ENCODE measurements around the gene CA5A. TPM values are rescaled to one million over a fixed set of nuclear protein-coding genes. Genes with fewer than 3 reads are reported as not detected.

Gene CA5A
- total and polyA plus RNA-seq, 9 of the 15 experiments (the other 6 are each of a cell fraction or from before 2014, with no cell fraction given): not detected

- ATAC-seq: peak; percentile 68
- ChIA-PET POLR2A (interaction anchor here (0.6 to 1.5 kb wide), 4 partner anchors 12 to 459 kb away, joined by 3 to 5 read pairs (median 4); no protein-coding TSS in a partner anchor), CTCF (ENCODE audit: low intra/inter-chr PET ratio) (no interaction called here)
- Histone ChIP-seq H3K27ac (ENCODE audit: extremely low read depth, low read depth, low read length) (peak overlapping the region; percentile 45; the same call in 2 of the 3 replicates), H3K27me3 (ENCODE audit: control insufficient read depth in 2 of 2, insufficient read depth in 2 of 2, low read length in 2 of 2) (no peaks in the 10 kb centered on the region), H4K20me1 (replicated peaks; ENCODE audit: control insufficient read depth, insufficient read depth, low read length) (no peaks in the 10 kb centered on the region; the same call in 1 of the 2 replicates), H3K79me2 (ENCODE audit: control insufficient read depth, insufficient read depth, low read length) (peaks cover 90% of the 10 kb centered on the region), H3K4me1 (replicated peaks in 1 of 2; ENCODE audit: control insufficient read depth in 2 of 2, insufficient read depth in 2 of 2, low read length in 2 of 2) (peaks cover 40 to 59% of the 10 kb centered on the region in 2 experiments), H3K4me2 (ENCODE audit: insufficient read depth, low read length) (peak overlapping the region; percentile 61), H3K9me3 (replicated peaks; ENCODE audit: control insufficient read depth, insufficient read depth, low read depth, low read length) (no peaks in the 10 kb centered on the region), H3K36me3 (ENCODE audit: control insufficient read depth, insufficient read depth, low read length) (peaks cover 41% of the 10 kb centered on the region; the same call in 2 of the 3 replicates), H2AFZ (ENCODE audit: low read depth, low read length) (peak overlapping the region; percentile 10), H3K9me1 (ENCODE audit: control insufficient read depth, insufficient read depth, low read length) (peaks cover 5% of the 10 kb centered on the region), H3K4me3 (no peak overlapping the region), H3K9ac (ENCODE audit: insufficient read depth in 1 of 2, low read depth in 2 of 2, low read length in 2 of 2) (peak overlapping the region; percentile 8 to 83)
- FAIRE-seq: peak; percentile 83
- no TSS peak for BruUV-seq (replicated peaks)
- in situ Hi-C loops (cut with MboI) (no loop called here), intact Hi-C loops (cut with micrococcal nuclease) (no loop called here)
- 23% methylated on average over 28 of the region's 30 CpGs for WGBS (ENCODE audit: insufficient coverage, low coverage, missing lambda C conversion rate)
- peak; percentile 39 to 77 (median 54) for DNase-seq (ENCODE audit: extremely low read depth in 1 of 4, low spot score in 3 of 4)
- TF ChIP-seq PRDM10 (IDR thresholded peaks at IDR 0.05; ENCODE audit: partially characterized antibody) (peak; percentile 52), TEAD4 (IDR thresholded peaks at IDR 0.05; ENCODE audit: low read length) (peak; percentile 28; the same call in 1 of the 2 replicates), TEAD4 (CRISPR knock-in tag; IDR thresholded peaks at IDR 0.05; ENCODE audit: borderline replicate concordance) (no peak), ZBTB11 (CRISPR knock-in tag; IDR thresholded peaks at IDR 0.05) (0 out of 6 replicates have a peak, but pooled peaks of 1 of the 3 experiments have one; percentile 16), JUND (IDR thresholded peaks at IDR 0.05; ENCODE audit: borderline replicate concordance, low read depth, low read length) (peak; percentile 93), JUND (tag; IDR thresholded peaks at IDR 0.05; ENCODE audit: borderline replicate concordance, low read depth, low read length) (peak; percentile 95)
- TF ChIP-seq, protein P1, sequence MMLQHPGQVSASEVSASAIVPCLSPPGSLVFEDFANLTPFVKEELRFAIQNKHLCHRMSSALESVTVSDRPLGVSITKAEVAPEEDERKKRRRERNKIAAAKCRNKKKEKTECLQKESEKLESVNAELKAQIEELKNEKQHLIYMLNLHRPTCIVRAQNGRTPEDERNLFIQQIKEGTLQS (IDR thresholded peaks at IDR 0.05): peak; percentile 97
- TF ChIP-seq, protein P1 (CRISPR knock-in tag; conservative IDR thresholded peaks at IDR 0.05): 0 out of 2 replicates have a peak, but pooled peaks have one; percentile 36
- TF ChIP-seq, protein P2, sequence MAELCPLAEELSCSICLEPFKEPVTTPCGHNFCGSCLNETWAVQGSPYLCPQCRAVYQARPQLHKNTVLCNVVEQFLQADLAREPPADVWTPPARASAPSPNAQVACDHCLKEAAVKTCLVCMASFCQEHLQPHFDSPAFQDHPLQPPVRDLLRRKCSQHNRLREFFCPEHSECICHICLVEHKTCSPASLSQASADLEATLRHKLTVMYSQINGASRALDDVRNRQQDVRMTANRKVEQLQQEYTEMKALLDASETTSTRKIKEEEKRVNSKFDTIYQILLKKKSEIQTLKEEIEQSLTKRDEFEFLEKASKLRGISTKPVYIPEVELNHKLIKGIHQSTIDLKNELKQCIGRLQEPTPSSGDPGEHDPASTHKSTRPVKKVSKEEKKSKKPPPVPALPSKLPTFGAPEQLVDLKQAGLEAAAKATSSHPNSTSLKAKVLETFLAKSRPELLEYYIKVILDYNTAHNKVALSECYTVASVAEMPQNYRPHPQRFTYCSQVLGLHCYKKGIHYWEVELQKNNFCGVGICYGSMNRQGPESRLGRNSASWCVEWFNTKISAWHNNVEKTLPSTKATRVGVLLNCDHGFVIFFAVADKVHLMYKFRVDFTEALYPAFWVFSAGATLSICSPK (IDR thresholded peaks at IDR 0.05; ENCODE audit: borderline replicate concordance): no peak
Observed at GRCh38 chr16:87956365-87957231, 20.3 kb upstream of the CA5A start.

All from K562 (cell line).